ENCODE results near the gene RFX4. TPM values are rescaled to one million over a fixed set of nuclear protein-coding genes. Genes with fewer than 3 reads are reported as not detected.

Gene RFX4
- total RNA-seq, 1 experiment from 2014 or later = not detected

GRCh38 chr12:106692896-106693820 is 110.4 kb downstream of the RFX4 start:
- Histone ChIP-seq H3K4me1 (ENCODE audit: control insufficient read depth, insufficient read depth, low read length) (no peaks in the 10 kb centered on the region), H3K9me3 (ENCODE audit: control insufficient read depth, insufficient read depth, low read depth, low read length) (no peaks in the 10 kb centered on the region), H3K27ac (ENCODE audit: low read length) (no peak overlapping the region), H3K4me3 (ENCODE audit: low read depth in 2 of 2, low read length in 2 of 2) (no peak overlapping the region), H3K27me3 (ENCODE audit: control insufficient read depth, insufficient read depth, low read length) (no peaks in the 10 kb centered on the region; the same call in 1 of the 2 replicates), H3K36me3 (ENCODE audit: control insufficient read depth, insufficient read depth, low read length) (no peaks in the 10 kb centered on the region)
- CTCF ChIA-PET = no interaction called here
- DNase-seq (ENCODE audit: low read depth, low spot score) = no peak
- POLR2A ChIA-PET = interaction anchor here (0.5 kb wide), 1 partner anchor 367 kb away, joined by 4 read pairs; no protein-coding TSS in a partner anchor
- no peak for ATAC-seq
- no TSS peak for BruUV-seq (replicated peaks)
- intact Hi-C loops (cut with micrococcal nuclease; ENCODE audit: unreplicated experiment) (no loop called here), in situ Hi-C loops (cut with HindIII; ENCODE audit: low pct_unique_long_range_greater_than_20kb, low sequenced_read_pairs) (no loop called here)
- TF ChIP-seq SIN3A (IDR thresholded peaks at IDR 0.05; ENCODE audit: borderline replicate concordance, insufficient read depth, low read depth, low read length) = no peak
- TF ChIP-seq CTCF (IDR thresholded peaks at IDR 0.05) = no peak
- TF ChIP-seq TCF7L2 (IDR thresholded peaks at IDR 0.05; ENCODE audit: low read depth, low read length) = no peak
- TF ChIP-seq REST (IDR thresholded peaks at IDR 0.05; ENCODE audit: insufficient read depth in 1 of 2, low read depth in 2 of 2, low read length in 1 of 2) = no peak
- TF ChIP-seq POLR2AphosphoS5 (IDR thresholded peaks at IDR 0.05; ENCODE audit: low read depth, low read length) = no peak

- DNase-seq (ENCODE audit: low read depth, low spot score) (no peak), ATAC-seq (no peak)
- Histone ChIP-seq H3K27ac (ENCODE audit: low read length) (no peak overlapping the region), H3K4me3 (ENCODE audit: low read depth in 2 of 2, low read length in 2 of 2) (no peak overlapping the region), H3K4me1 (ENCODE audit: control insufficient read depth, insufficient read depth, low read length) (no peaks in the 10 kb centered on the region), H3K9me3 (ENCODE audit: control insufficient read depth, insufficient read depth, low read depth, low read length) (no peaks in the 10 kb centered on the region), H3K36me3 (ENCODE audit: control insufficient read depth, insufficient read depth, low read length) (no peaks in the 10 kb centered on the region), H3K27me3 (ENCODE audit: control insufficient read depth, insufficient read depth, low read length) (no peaks in the 10 kb centered on the region; the same call in 1 of the 2 replicates)
- ChIA-PET CTCF (no interaction called here), POLR2A (no interaction called here)
- no TSS peak for BruUV-seq (replicated peaks)
- intact Hi-C loops (cut with micrococcal nuclease; ENCODE audit: unreplicated experiment) (no loop called here), in situ Hi-C loops (cut with HindIII; ENCODE audit: low pct_unique_long_range_greater_than_20kb, low sequenced_read_pairs) (no loop called here)
- TF ChIP-seq POLR2AphosphoS5 (IDR thresholded peaks at IDR 0.05; ENCODE audit: low read depth, low read length) (no peak), TCF7L2 (IDR thresholded peaks at IDR 0.05; ENCODE audit: low read depth, low read length) (no peak), REST (IDR thresholded peaks at IDR 0.05; ENCODE audit: insufficient read depth in 1 of 2, low read depth in 2 of 2, low read length in 1 of 2) (no peak), SIN3A (IDR thresholded peaks at IDR 0.05; ENCODE audit: borderline replicate concordance, insufficient read depth, low read depth, low read length) (no peak), CTCF (IDR thresholded peaks at IDR 0.05) (no peak)
Observed at GRCh38 chr12:106696071-106696470, 113.3 kb downstream of the RFX4 start.

Data from Panc1 (cell line).